ENCODE results near the gene PXN.

Gene PXN
- long read RNA-seq, partial matches to known transcripts: 0 of 2 reads
- long read RNA-seq, other reads (novel, unspliced or antisense): 1 of 2 reads

DNA sequence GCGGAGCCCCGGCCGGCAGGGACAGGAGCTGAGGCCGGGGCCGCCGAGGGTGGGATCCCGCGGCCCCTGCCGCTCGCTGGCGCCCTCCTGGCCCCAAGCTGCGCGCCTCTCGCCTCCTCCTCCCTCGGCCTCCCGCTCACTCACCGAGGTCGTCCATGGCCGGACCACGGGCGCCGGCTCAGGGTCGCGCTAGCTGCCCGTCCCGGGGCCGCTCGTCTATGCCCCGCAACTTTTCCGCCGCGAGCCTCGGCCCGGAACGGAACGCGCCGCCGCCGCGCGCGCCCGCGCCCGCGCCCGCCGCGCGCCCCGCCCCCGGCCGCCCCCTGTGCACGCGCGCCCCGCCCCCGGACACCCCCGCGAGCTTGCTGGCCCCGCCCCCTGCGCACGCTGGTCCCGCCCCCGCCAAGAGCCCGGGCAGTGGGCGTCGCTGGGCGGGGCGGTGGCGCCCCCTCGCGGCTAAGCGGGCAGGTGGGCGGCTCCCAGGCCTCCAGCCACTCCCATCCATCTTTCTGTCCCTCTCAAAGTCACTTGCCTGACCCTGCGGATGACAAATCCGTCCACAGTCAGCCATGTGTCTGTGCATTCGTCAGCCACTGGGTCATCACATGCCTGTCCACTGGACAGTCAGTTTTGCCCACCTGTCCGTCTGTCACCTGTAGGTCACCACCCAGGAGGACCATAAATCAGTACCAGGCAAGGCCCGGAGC is at the start of gene PXN:
Gene PXN (minus strand): TSS at position 258 of the 707 bp plus-strand sequence. CDS start 101 bp downstream, at position 157.
- TF ChIP-seq, protein P1, sequence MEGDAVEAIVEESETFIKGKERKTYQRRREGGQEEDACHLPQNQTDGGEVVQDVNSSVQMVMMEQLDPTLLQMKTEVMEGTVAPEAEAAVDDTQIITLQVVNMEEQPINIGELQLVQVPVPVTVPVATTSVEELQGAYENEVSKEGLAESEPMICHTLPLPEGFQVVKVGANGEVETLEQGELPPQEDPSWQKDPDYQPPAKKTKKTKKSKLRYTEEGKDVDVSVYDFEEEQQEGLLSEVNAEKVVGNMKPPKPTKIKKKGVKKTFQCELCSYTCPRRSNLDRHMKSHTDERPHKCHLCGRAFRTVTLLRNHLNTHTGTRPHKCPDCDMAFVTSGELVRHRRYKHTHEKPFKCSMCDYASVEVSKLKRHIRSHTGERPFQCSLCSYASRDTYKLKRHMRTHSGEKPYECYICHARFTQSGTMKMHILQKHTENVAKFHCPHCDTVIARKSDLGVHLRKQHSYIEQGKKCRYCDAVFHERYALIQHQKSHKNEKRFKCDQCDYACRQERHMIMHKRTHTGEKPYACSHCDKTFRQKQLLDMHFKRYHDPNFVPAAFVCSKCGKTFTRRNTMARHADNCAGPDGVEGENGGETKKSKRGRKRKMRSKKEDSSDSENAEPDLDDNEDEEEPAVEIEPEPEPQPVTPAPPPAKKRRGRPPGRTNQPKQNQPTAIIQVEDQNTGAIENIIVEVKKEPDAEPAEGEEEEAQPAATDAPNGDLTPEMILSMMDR (IDR thresholded peaks at IDR 0.05; ENCODE audit: insufficient read depth, low read length): peak; percentile 72
- TF ChIP-seq SPI1 (IDR thresholded peaks at IDR 0.05; ENCODE audit: borderline replicate concordance, low read depth): no peak
- Histone ChIP-seq H3K27me3 (ENCODE audit: insufficient read depth, poor library complexity, severe bottlenecking) (peaks cover 31% of the 10 kb centered on the region), H3K4me3 (replicated peaks; ENCODE audit: insufficient read depth, low read length) (peak within 1 kb of the TSS; percentile 39), H3K27ac (replicated peaks) (no peak within 1 kb of the TSS)
- DNase-seq (ENCODE audit: low read depth in 1 of 2, low spot score in 1 of 2): peak; percentile 50 to 54

DNA sequence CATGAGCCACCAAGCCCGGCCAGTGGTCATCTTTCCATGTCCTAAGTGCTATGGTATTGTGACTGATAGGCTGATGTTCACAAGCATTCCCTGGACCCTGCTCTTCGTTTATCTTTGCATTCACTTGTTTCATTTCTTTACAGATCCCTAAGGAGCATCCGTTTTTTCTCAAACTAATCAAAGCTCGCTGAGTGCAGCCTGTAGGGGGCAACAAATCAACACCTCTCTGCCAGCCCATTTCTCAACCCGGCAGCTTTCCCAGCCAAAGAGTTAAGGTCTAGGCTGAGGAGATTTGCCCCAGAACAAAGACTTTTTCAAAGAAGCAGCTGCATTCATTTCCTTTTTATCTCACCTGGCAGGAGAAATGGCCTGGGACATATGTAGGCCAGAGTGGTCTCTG is 48.7 kb upstream of the PXN start:
- H3K4me3 ChIP-seq (replicated peaks; ENCODE audit: insufficient read depth, low read length): no peak overlapping the region
- no peak overlapping the region for H3K27ac ChIP-seq (replicated peaks)
- H3K27me3 ChIP-seq (ENCODE audit: insufficient read depth, poor library complexity, severe bottlenecking): no peaks in the 10 kb centered on the region
- DNase-seq (ENCODE audit: low read depth in 1 of 2, low spot score in 1 of 2): peak in 1 of 2 experiments; percentile 7
- no peak for TF ChIP-seq SPI1 (IDR thresholded peaks at IDR 0.05; ENCODE audit: borderline replicate concordance, low read depth)
- TF ChIP-seq, protein P1 (IDR thresholded peaks at IDR 0.05; ENCODE audit: insufficient read depth, low read length): no peak
- TF ChIP-seq, protein P2, sequence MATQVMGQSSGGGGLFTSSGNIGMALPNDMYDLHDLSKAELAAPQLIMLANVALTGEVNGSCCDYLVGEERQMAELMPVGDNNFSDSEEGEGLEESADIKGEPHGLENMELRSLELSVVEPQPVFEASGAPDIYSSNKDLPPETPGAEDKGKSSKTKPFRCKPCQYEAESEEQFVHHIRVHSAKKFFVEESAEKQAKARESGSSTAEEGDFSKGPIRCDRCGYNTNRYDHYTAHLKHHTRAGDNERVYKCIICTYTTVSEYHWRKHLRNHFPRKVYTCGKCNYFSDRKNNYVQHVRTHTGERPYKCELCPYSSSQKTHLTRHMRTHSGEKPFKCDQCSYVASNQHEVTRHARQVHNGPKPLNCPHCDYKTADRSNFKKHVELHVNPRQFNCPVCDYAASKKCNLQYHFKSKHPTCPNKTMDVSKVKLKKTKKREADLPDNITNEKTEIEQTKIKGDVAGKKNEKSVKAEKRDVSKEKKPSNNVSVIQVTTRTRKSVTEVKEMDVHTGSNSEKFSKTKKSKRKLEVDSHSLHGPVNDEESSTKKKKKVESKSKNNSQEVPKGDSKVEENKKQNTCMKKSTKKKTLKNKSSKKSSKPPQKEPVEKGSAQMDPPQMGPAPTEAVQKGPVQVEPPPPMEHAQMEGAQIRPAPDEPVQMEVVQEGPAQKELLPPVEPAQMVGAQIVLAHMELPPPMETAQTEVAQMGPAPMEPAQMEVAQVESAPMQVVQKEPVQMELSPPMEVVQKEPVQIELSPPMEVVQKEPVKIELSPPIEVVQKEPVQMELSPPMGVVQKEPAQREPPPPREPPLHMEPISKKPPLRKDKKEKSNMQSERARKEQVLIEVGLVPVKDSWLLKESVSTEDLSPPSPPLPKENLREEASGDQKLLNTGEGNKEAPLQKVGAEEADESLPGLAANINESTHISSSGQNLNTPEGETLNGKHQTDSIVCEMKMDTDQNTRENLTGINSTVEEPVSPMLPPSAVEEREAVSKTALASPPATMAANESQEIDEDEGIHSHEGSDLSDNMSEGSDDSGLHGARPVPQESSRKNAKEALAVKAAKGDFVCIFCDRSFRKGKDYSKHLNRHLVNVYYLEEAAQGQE (IDR thresholded peaks at IDR 0.05; ENCODE audit: insufficient replicate concordance, low read depth): no peak
- no peak for TF ChIP-seq GABPA (IDR thresholded peaks at IDR 0.05; ENCODE audit: low read depth)
- TF ChIP-seq POLR2AphosphoS5 (IDR thresholded peaks at IDR 0.05; ENCODE audit: low read depth): no peak

DNA sequence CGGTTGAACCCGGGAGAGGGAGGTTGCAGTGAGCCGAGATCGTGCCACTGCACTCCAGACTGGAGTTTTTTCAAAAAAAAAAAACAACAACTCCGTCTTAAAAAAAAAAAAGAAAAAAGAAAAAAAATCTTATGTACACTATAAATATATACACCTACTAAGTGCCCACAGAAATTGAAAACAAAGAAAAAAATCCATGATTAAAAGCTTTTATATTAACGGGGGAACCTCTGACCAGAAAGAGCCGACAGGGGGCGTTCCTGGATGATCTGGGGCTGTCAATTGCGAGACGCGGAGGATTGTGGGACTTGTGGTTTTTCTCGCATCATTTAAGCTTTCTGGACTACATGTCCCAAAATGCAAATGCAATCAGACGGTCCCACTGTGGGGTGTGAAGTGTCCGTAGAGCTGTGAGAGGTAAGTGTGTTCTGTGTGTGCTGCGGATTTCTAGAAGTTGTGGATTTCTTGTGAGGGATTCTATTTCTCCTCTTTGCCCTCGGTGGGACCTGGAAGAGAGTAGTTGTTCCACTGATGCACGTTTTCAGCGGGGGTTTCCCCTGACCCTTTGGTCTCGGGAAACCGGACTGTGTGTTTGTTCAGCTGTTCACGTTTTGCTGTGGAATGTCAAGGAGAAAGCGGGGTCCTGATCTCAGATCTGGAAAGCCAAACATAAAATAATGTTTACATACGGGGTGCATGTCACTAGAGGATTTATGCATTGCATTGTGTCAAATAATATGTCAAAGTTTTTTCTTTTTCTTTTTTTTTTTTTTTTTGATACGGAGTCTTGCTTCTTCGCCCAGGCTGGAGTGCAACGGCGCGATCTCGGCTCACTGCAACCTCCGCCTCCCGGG is 36.7 kb upstream of the PXN start, which contains the start of gene SIRT4:
Gene SIRT4 (plus strand): TSS at position 360 of the 854 bp plus-strand sequence. CDS start 1,241 bp downstream, outside the sequence.
- Histone ChIP-seq H3K4me3 (replicated peaks; ENCODE audit: insufficient read depth, low read length) (peak within 1 kb of the TSS; percentile 42), H3K27me3 (ENCODE audit: insufficient read depth, poor library complexity, severe bottlenecking) (no peaks in the 10 kb centered on the region), H3K27ac (replicated peaks) (peak within 1 kb of the TSS; percentile 50)
- peak; percentile 88 to 93 for DNase-seq (ENCODE audit: low read depth in 1 of 2, low spot score in 1 of 2)
- TF ChIP-seq, protein P1 (IDR thresholded peaks at IDR 0.05; ENCODE audit: insufficient read depth, low read length): peak; percentile 60
- TF ChIP-seq GABPA (IDR thresholded peaks at IDR 0.05; ENCODE audit: low read depth): no peak; the same call in 1 of the 2 replicates

DNA sequence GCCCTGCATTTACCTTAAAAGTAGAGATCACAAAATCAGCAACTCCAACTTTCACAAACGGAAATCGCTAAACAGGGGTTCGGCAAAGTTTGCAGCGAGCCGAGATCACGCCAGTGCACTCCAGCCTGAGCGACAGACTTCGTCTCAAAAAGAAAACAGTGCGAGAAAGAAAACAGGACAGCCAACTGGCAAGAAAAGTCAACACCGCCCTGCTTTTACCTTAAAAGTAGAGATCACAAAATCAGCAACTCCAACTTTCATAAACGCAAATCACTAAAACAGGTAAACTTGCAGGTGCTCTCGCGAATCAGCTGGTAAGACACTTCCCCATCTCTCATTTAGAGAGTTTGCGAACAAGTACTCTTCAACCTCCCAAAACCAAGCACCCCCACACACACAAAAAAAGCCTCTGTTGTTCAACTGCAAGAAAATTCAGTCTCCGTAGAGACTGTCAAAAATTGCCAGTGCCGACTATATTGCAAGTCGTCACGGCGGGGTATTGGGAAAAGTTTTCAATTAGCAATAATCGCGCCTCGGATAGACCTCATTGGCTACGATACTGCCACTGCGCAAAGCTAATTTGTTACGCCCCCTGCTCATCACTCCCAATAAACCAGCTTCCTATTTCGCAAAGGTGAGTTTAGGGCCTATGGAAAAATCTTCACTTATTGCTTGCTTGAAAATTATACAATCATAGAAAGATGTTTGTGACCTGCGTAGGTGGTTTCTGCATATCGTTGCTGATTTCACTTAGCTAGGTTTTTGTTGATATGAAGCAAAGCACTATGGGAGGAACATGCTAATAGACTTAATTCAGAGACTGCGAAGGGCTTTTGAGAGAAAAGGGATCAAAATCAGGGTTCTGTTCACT is 27.4 kb upstream of the PXN start, which contains the start of gene RNU4-1:
Gene RNU4-1 (minus strand): TSS at position 577 of the 871 bp plus-strand sequence.
- no peaks in the 10 kb centered on the region for H3K27me3 ChIP-seq (ENCODE audit: insufficient read depth, poor library complexity, severe bottlenecking)
- peak; percentile 76 to 92 for DNase-seq (ENCODE audit: low read depth in 1 of 2, low spot score in 1 of 2)
- peak within 1 kb of the TSS; percentile 40 for H3K4me3 ChIP-seq (replicated peaks; ENCODE audit: insufficient read depth, low read length)
- TF ChIP-seq GABPA (IDR thresholded peaks at IDR 0.05; ENCODE audit: low read depth) (no peak; the same call in 1 of the 2 replicates), SPI1 (IDR thresholded peaks at IDR 0.05; ENCODE audit: borderline replicate concordance, low read depth) (peak; percentile 63), POLR2AphosphoS5 (IDR thresholded peaks at IDR 0.05; ENCODE audit: low read depth) (peak; percentile 99)
- TF ChIP-seq, protein P2 (IDR thresholded peaks at IDR 0.05; ENCODE audit: insufficient replicate concordance, low read depth): no peak
- TF ChIP-seq, protein P1 (IDR thresholded peaks at IDR 0.05; ENCODE audit: insufficient read depth, low read length): no peak
- H3K27ac ChIP-seq (replicated peaks): peak within 1 kb of the TSS; percentile 100
